Natural killer cell (primary cell): Measurements from ENCODE around the gene DGKZ. TPM values are rescaled to one million over a fixed set of nuclear protein-coding genes. Genes with fewer than 3 reads are reported as not detected.

Experiments
- ATAC-seq, 3 donors: fragments of 150-1000 bp in 2 of 3; fragments of 200-7000 bp in 1 of 3; cut with Tn5 transposase; 1 replicate in 1 of 3; 2 replicates in 2 of 3; pipeline ENCODE4 v1.10.0; 2021; ENCODE audit warnings: mild to moderate bottlenecking in 2 of 3, moderate library complexity in 2 of 3
- DNase-seq, 2 donors: peaks; one replicate each; pipeline versions ENCODE4 v3.0.0 to v3.0.0-alpha.2; 2013 to 2021; ENCODE audit warnings: mixed read lengths in 1 of 2
- H3K27ac ChIP-seq: one replicate; pipeline ENCODE4 v1.5.1; 2013; ENCODE audit warnings: mild to moderate bottlenecking, low read length
- H3K27me3 ChIP-seq: one replicate; pipeline ENCODE4 v1.6.1; 2013; ENCODE audit warnings: low read length; ENCODE audit not compliant: control insufficient read depth, insufficient read depth
- H3K36me3 ChIP-seq: one replicate; pipeline ENCODE4 v1.6.1; 2013; ENCODE audit warnings: low read length; ENCODE audit not compliant: control insufficient read depth, insufficient read depth
- H3K4me1 ChIP-seq: one replicate; pipeline ENCODE4 v1.6.1; 2013; ENCODE audit warnings: low read length; ENCODE audit not compliant: control insufficient read depth, insufficient read depth
- H3K4me3 ChIP-seq: one replicate; pipeline ENCODE4 v1.5.1; 2013; ENCODE audit warnings: low read length
- H3K9me3 ChIP-seq: one replicate; pipeline ENCODE4 v1.6.1; 2013; ENCODE audit warnings: low read length; ENCODE audit not compliant: control insufficient read depth, insufficient read depth
- H3K27ac Mint-ChIP-seq, 2 donors: one replicate each; pipeline ENCODE4 v1.8.0; 2022; ENCODE audit warnings: mild to moderate bottlenecking in 2 of 2, mixed read lengths in 2 of 2, moderate library complexity in 1 of 2
- H3K27me3 Mint-ChIP-seq, 2 donors: one replicate each; pipeline ENCODE4 v1.8.0; 2022; ENCODE audit warnings: low read depth in 2 of 2, mixed read lengths in 2 of 2
- H3K36me3 Mint-ChIP-seq: one replicate; pipeline ENCODE4 v1.8.0; 2022; ENCODE audit warnings: mixed read lengths
- H3K4me1 Mint-ChIP-seq, 2 donors: one replicate each; pipeline ENCODE4 v1.8.0; 2022; ENCODE audit warnings: mixed read lengths in 2 of 2
- H3K4me3 Mint-ChIP-seq: one replicate; pipeline ENCODE4 v1.8.0; 2022; ENCODE audit warnings: mild to moderate bottlenecking, moderate library complexity, mixed read lengths
- H3K9me3 Mint-ChIP-seq, 2 donors: one replicate each; pipeline ENCODE4 v1.8.0; 2022; ENCODE audit warnings: mixed read lengths in 2 of 2
- WGBS: methylation state at CpG from one replicate; pipeline ENCODE4 v1.1.7; 2013; ENCODE audit warnings: missing lambda C conversion rate; ENCODE audit not compliant: insufficient coverage; 5-methylcytosine and 5-hydroxymethylcytosine counted together
- intact Hi-C: fragments of 100-400 bp; cut with micrococcal nuclease; formaldehyde crosslinking; loops from one replicate; pipeline ENCODE4 v1.14.2; 2022
- total RNA-seq, 4 donors: library from RNA; stranded (reverse); fragments of 120-200 nt in 1 of 4; gene quantifications; one replicate each; pipeline versions ENCODE4 v1.2.3 to v1.2.4, GENCODE V29; 2013 to 2022
- TF ChIP-seq, protein P1 (sequence below): fragments of 200-600 bp; IDR thresholded peaks from one replicate; pipeline ENCODE4 v1.8.0; 2022; ENCODE audit warnings: antibody characterized with exemption

Gene DGKZ
- total RNA-seq, 3 donors from 2014 or later (not counting 1 experiment from before 2014, with no cell fraction given) = 307 to 377 (median 350) TPM

DNA sequence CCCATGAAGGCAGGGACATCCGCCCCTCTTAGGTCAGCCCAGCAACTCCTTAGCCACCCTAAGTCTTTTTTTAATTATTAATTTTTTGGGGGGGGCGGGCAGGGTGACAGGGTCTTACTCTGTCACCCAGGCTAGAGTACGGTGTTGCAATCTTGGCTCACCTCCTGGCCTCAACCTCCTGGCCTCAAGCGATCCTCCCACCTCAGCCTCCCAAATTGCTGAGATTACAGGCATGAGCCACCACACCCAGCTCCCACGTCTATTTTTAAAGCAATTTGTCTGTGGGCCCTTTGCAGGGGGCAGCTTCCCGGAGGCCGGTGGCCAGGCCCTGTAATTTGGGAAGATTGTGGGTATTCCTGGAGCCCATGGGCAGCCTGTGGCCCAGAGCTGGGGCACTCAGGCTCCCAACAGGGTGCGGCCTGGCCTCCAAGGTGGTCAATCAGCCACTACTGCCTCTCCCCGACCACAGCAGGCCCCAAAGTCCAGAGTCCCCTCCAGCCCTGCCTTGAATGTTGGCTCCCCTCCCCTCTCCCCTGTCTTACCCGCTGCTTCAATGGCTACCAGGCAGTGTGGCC, 42.6 kb upstream of the DGKZ start:
- H3K27me3 ChIP-seq = no peaks in the 10 kb centered on the region
- H3K9me3 ChIP-seq = no peaks in the 10 kb centered on the region
- H3K4me1 ChIP-seq = peaks cover 24% of the 10 kb centered on the region
- DNase-seq (no peak), ATAC-seq (no peak)
- 92% methylated on average over 9 of the region's 10 CpGs for WGBS
- Mint-ChIP-seq H3K4me3 (no peak overlapping the region), H3K9me3 (no peaks in the 10 kb centered on the region), H3K27ac (no peak overlapping the region), H3K36me3 (no peaks in the 10 kb centered on the region), H3K4me1 (peaks cover 0 to 9% of the 10 kb centered on the region in 2 donors), H3K27me3 (peaks cover 0 to under 1% of the 10 kb centered on the region in 2 donors)
- TF ChIP-seq, protein P1, sequence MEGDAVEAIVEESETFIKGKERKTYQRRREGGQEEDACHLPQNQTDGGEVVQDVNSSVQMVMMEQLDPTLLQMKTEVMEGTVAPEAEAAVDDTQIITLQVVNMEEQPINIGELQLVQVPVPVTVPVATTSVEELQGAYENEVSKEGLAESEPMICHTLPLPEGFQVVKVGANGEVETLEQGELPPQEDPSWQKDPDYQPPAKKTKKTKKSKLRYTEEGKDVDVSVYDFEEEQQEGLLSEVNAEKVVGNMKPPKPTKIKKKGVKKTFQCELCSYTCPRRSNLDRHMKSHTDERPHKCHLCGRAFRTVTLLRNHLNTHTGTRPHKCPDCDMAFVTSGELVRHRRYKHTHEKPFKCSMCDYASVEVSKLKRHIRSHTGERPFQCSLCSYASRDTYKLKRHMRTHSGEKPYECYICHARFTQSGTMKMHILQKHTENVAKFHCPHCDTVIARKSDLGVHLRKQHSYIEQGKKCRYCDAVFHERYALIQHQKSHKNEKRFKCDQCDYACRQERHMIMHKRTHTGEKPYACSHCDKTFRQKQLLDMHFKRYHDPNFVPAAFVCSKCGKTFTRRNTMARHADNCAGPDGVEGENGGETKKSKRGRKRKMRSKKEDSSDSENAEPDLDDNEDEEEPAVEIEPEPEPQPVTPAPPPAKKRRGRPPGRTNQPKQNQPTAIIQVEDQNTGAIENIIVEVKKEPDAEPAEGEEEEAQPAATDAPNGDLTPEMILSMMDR = no peak
- H3K36me3 ChIP-seq = no peaks in the 10 kb centered on the region
- H3K27ac ChIP-seq = no peak overlapping the region
- no peak overlapping the region for H3K4me3 ChIP-seq
- intact Hi-C loops = no loop called here

DNA sequence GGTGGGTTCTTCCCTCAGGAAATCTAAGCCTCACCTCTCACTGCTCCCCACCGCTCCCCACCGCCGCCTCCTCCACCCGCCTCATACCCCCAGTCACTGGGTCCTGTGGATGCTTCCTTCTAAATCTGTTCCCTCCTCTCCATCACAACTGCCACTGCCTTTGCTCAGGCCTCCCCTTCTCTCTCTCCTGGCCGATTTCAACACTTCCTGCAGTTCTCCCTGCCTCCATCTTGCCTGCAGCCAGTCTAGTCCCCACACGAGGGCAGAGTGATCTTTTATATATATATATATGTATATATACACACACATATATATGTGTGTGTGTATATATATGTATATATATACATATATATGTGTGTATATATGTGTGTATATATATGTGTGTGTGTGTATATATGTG, 42.0 kb upstream of the DGKZ start:
- Mint-ChIP-seq H3K27ac (no peak overlapping the region), H3K27me3 (no peaks in the 10 kb centered on the region), H3K4me3 (no peak overlapping the region), H3K9me3 (no peaks in the 10 kb centered on the region), H3K36me3 (no peaks in the 10 kb centered on the region), H3K4me1 (peaks cover 0 to 9% of the 10 kb centered on the region in 2 donors)
- H3K27me3 ChIP-seq = no peaks in the 10 kb centered on the region
- H3K27ac ChIP-seq = no peak overlapping the region
- H3K9me3 ChIP-seq = no peaks in the 10 kb centered on the region
- H3K4me1 ChIP-seq = peaks cover 25% of the 10 kb centered on the region
- DNase-seq = peak in 1 of 2 donors; percentile 56
- intact Hi-C loops = no loop called here
- ATAC-seq = peak in 2 of 3 donors; percentile 39 to 41
- no peak overlapping the region for H3K4me3 ChIP-seq
- TF ChIP-seq, protein P1 = no peak
- H3K36me3 ChIP-seq = no peaks in the 10 kb centered on the region
- 83% methylated on average over 4 of the region's 6 CpGs for WGBS

DNA sequence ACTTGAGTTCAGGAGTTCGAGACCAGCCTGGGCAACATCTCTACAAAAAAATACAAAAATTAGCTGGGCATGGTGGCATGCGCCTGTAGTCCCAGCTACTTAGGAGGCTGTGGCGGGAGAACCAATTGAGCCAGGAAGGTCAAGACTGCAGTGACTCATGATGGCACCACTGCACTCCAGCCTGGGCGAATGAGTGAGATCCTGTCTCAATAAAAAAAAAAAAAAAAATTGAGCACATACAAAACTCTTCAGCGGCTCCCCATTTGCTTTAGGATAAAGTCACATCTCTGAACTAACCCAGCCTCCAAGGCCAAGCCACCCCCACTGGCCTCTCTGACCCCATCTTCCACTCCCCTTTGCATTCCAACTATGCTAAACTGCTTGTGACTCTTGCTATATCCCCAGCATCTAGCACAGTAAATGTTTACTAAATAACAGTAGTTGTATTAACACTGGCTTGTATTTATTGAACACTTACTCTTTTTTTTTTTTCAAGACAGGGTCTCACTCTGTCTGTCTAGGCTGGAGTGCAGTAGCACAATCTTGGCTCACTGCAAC, 40.9 kb upstream of the DGKZ start:
- Mint-ChIP-seq H3K4me1 (peaks cover 0 to 9% of the 10 kb centered on the region in 2 donors), H3K27ac (no peak overlapping the region), H3K9me3 (no peaks in the 10 kb centered on the region), H3K4me3 (no peak overlapping the region), H3K27me3 (no peaks in the 10 kb centered on the region), H3K36me3 (no peaks in the 10 kb centered on the region)
- Histone ChIP-seq H3K4me1 (peaks cover 25% of the 10 kb centered on the region), H3K27ac (no peak overlapping the region), H3K36me3 (no peaks in the 10 kb centered on the region), H3K4me3 (no peak overlapping the region), H3K9me3 (no peaks in the 10 kb centered on the region), H3K27me3 (no peaks in the 10 kb centered on the region)
- intact Hi-C loops = no loop called here
- 89% methylated on average over 5 of the region's 5 CpGs for WGBS
- TF ChIP-seq, protein P1 = no peak
- DNase-seq (no peak), ATAC-seq (no peak)

DNA sequence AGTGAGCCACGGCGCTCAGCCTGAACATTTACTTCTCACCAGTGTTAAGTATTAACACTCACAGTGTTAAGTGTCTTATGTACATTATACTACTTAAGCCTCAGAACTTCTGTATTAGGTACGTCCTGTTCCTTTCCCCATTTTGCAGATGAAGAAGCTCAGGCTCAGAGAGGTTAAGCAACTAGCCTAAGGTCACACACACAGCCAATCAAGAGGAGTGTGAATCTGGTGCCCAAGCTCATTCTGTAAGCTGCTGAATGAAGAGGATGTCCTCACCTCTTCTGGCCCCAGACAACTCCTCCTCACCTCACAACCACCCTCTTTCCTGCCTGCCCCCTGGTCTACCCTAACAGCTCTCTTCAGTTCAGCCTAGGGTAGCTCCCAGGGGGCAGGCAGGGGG, 39.9 kb upstream of the DGKZ start:
- TF ChIP-seq, protein P1 = no peak
- intact Hi-C loops = no loop called here
- ATAC-seq = peak in 1 of 3 donors; percentile 59
- WGBS = 70% methylated on average over 3 of the region's 3 CpGs
- Mint-ChIP-seq H3K27me3 (peaks cover 0 to 3% of the 10 kb centered on the region in 2 donors), H3K4me1 (peaks cover 0 to 9% of the 10 kb centered on the region in 2 donors), H3K27ac (no peak overlapping the region), H3K9me3 (no peaks in the 10 kb centered on the region), H3K4me3 (no peak overlapping the region), H3K36me3 (no peaks in the 10 kb centered on the region)
- H3K4me1 ChIP-seq = peaks cover 25% of the 10 kb centered on the region
- no peak for DNase-seq
- H3K27me3 ChIP-seq = no peaks in the 10 kb centered on the region
- H3K9me3 ChIP-seq = no peaks in the 10 kb centered on the region
- no peaks in the 10 kb centered on the region for H3K36me3 ChIP-seq
- no peak overlapping the region for H3K4me3 ChIP-seq
- H3K27ac ChIP-seq = no peak overlapping the region
